ENCODE measurements around the gene CMTM3.

The CMTM3 gene

GRCh38 chr16:66652661-66653360 lies 48.3 kb downstream of the CMTM3 start:
- TF ChIP-seq CTCF (IDR thresholded peaks at IDR 0.05; ENCODE audit: extremely low read depth, insufficient read depth, missing control alignments) = no peak
- DNase-seq (ENCODE audit: low spot score) = no peak
- in situ Hi-C loops (cut with MboI; ENCODE audit: low pct_unique_long_range_greater_than_20kb, low sequenced_read_pairs, unreplicated experiment) = no loop called here

- DNase-seq (ENCODE audit: low spot score) = no peak
- no peak for TF ChIP-seq CTCF (IDR thresholded peaks at IDR 0.05; ENCODE audit: extremely low read depth, insufficient read depth, missing control alignments)
- in situ Hi-C loops (cut with MboI; ENCODE audit: low pct_unique_long_range_greater_than_20kb, low sequenced_read_pairs, unreplicated experiment) = no loop called here
Measured at GRCh38 chr16:66653581-66654350, 49.3 kb downstream of the CMTM3 start.

- in situ Hi-C loops (cut with MboI; ENCODE audit: low pct_unique_long_range_greater_than_20kb, low sequenced_read_pairs, unreplicated experiment) = no loop called here
- TF ChIP-seq CTCF (IDR thresholded peaks at IDR 0.05; ENCODE audit: extremely low read depth, insufficient read depth, missing control alignments) = no peak
- no peak for DNase-seq (ENCODE audit: low spot score)
Measured at GRCh38 chr16:66656547-66656946, 52.0 kb downstream of the CMTM3 start.

- no peak for DNase-seq (ENCODE audit: low spot score)
- TF ChIP-seq CTCF (IDR thresholded peaks at IDR 0.05; ENCODE audit: extremely low read depth, insufficient read depth, missing control alignments) = no peak
- in situ Hi-C loops (cut with MboI; ENCODE audit: low pct_unique_long_range_greater_than_20kb, low sequenced_read_pairs, unreplicated experiment) = no loop called here
Measured at GRCh38 chr16:66658143-66658859, 53.8 kb downstream of the CMTM3 start.

- in situ Hi-C loops (cut with MboI; ENCODE audit: low pct_unique_long_range_greater_than_20kb, low sequenced_read_pairs, unreplicated experiment) = no loop called here
- DNase-seq (ENCODE audit: low spot score) = no peak
- no peak for TF ChIP-seq CTCF (IDR thresholded peaks at IDR 0.05; ENCODE audit: extremely low read depth, insufficient read depth, missing control alignments)
Measured at GRCh38 chr16:66658860-66659190, 54.3 kb downstream of the CMTM3 start.

GRCh38 chr16:66660422-66661209 lies 56.1 kb downstream of the CMTM3 start:
- in situ Hi-C loops (cut with MboI; ENCODE audit: low pct_unique_long_range_greater_than_20kb, low sequenced_read_pairs, unreplicated experiment) = no loop called here
- no peak for TF ChIP-seq CTCF (IDR thresholded peaks at IDR 0.05; ENCODE audit: extremely low read depth, insufficient read depth, missing control alignments)
- no peak for DNase-seq (ENCODE audit: low spot score)
